H9 (cell line): ENCODE measurements around the gene CD320. TPM values are rescaled to one million over a fixed set of nuclear protein-coding genes. Genes with fewer than 3 reads are reported as not detected.

Experiments
- DNase-seq: peaks from one replicate; pipeline ENCODE4 v3.0.0-alpha.2; 2017
- H2AFZ ChIP-seq: one replicate; pipeline ENCODE4 v1.6.1; 2013; ENCODE audit warnings: mild to moderate bottlenecking, low read length, control low read depth, moderate library complexity
- H2AK5ac ChIP-seq: 2 replicates; pipeline ENCODE4 v1.6.1; 2013; ENCODE audit warnings: low read length, control low read depth, mixed read lengths; ENCODE audit not compliant: insufficient read length
- H2BK120ac ChIP-seq: one replicate; pipeline ENCODE4 v1.6.1; 2013; ENCODE audit warnings: low read depth, mild to moderate bottlenecking, low read length, control low read depth, inconsistent platforms; ENCODE audit not compliant: poor library complexity, severe bottlenecking
- H2BK12ac ChIP-seq: 2 replicates; pipeline ENCODE4 v1.6.1; 2013; ENCODE audit warnings: low read length, control low read depth, mixed read lengths, low read depth; ENCODE audit not compliant: insufficient read length
- H2BK15ac ChIP-seq: 2 replicates; pipeline ENCODE4 v1.6.1; 2013; ENCODE audit warnings: low read depth, low read length, control low read depth
- H2BK20ac ChIP-seq: one replicate; pipeline ENCODE4 v1.6.1; 2013; ENCODE audit warnings: low read depth, mild to moderate bottlenecking, low read length, control low read depth, inconsistent platforms; ENCODE audit not compliant: poor library complexity, severe bottlenecking
- H2BK5ac ChIP-seq: 2 replicates; pipeline ENCODE4 v1.6.1; 2013; ENCODE audit warnings: low read length, control low read depth, mixed read lengths; ENCODE audit not compliant: insufficient read length
- H3K14ac ChIP-seq: 2 replicates; pipeline ENCODE4 v1.6.1; 2013; ENCODE audit warnings: low read length, control low read depth; ENCODE audit not compliant: insufficient read depth
- H3K18ac ChIP-seq: 2 replicates; pipeline ENCODE4 v1.6.1; 2013; ENCODE audit warnings: low read depth, mild to moderate bottlenecking, mixed read lengths, low read length, control low read depth; ENCODE audit not compliant: insufficient read length
- H3K23ac ChIP-seq: 2 replicates; pipeline ENCODE4 v1.6.1; 2013; ENCODE audit warnings: low read length, control low read depth, mixed read lengths, low read depth; ENCODE audit not compliant: insufficient read length
- H3K23me2 ChIP-seq: 2 replicates; pipeline ENCODE4 v1.6.1; 2013; ENCODE audit warnings: low read depth, mild to moderate bottlenecking, mixed read lengths, low read length, control low read depth; ENCODE audit not compliant: insufficient read length, poor library complexity, severe bottlenecking
- H3K27ac ChIP-seq: 2 replicates; pipeline ENCODE4 v1.5.1; 2013; ENCODE audit warnings: low read length, control low read depth, mixed read lengths, low read depth; ENCODE audit not compliant: insufficient read length
- H3K27me3 ChIP-seq: 2 replicates; pipeline ENCODE4 v1.6.1; 2013; ENCODE audit warnings: low read length, control low read depth, inconsistent platforms; ENCODE audit not compliant: insufficient read depth
- H3K4ac ChIP-seq: 2 replicates; pipeline ENCODE4 v1.6.1; 2013; ENCODE audit warnings: low read depth, mild to moderate bottlenecking, control low read depth, inconsistent platforms, low read length, moderate library complexity
- H3K4me1 ChIP-seq: 2 replicates; pipeline ENCODE4 v1.6.1; 2013; ENCODE audit warnings: low read length, control low read depth, inconsistent platforms; ENCODE audit not compliant: insufficient read depth
- H3K4me2 ChIP-seq: 2 replicates; pipeline ENCODE4 v1.6.1; 2013; ENCODE audit warnings: low read length, control low read depth, mixed read lengths; ENCODE audit not compliant: insufficient read length, insufficient read depth
- H3K56ac ChIP-seq: 2 replicates; pipeline ENCODE4 v1.6.1; 2013; ENCODE audit warnings: low read depth, mild to moderate bottlenecking, mixed read lengths, low read length, control low read depth; ENCODE audit not compliant: insufficient read length
- H3K79me1 ChIP-seq: 2 replicates; pipeline ENCODE4 v1.6.1; 2013; ENCODE audit warnings: low read depth, mild to moderate bottlenecking, moderate library complexity, low read length, control low read depth, inconsistent platforms; ENCODE audit not compliant: insufficient read depth, poor library complexity, severe bottlenecking
- H3K79me2 ChIP-seq: 2 replicates; pipeline ENCODE4 v1.6.1; 2013; ENCODE audit warnings: low read length, control low read depth, inconsistent platforms; ENCODE audit not compliant: insufficient read depth
- H3K9ac ChIP-seq: 2 replicates; pipeline ENCODE4 v1.6.1; 2013; ENCODE audit warnings: low read length, control low read depth, mixed read lengths; ENCODE audit not compliant: insufficient read length; ENCODE audit errors: extremely low read depth
- H3K9me3 ChIP-seq: one replicate; pipeline ENCODE4 v1.6.1; 2013; ENCODE audit warnings: low read depth, low read length, inconsistent platforms; ENCODE audit not compliant: control insufficient read depth
- H3T11ph ChIP-seq: one replicate; pipeline ENCODE4 v1.6.1; 2013; ENCODE audit warnings: mild to moderate bottlenecking, low read length, control low read depth, inconsistent platforms
- H4K20me1 ChIP-seq: one replicate; pipeline ENCODE4 v1.6.1; 2013; ENCODE audit not compliant: control insufficient read depth, insufficient read length, insufficient read depth
- H4K5ac ChIP-seq: 2 replicates; pipeline ENCODE4 v1.6.1; 2013; ENCODE audit warnings: low read depth, mild to moderate bottlenecking, mixed read lengths, low read length, control low read depth; ENCODE audit not compliant: insufficient read length
- H4K8ac ChIP-seq: replicated peaks from 2 replicates; pipeline ENCODE4 v1.6.1; 2013; ENCODE audit warnings: low read length, control low read depth, mixed read lengths, low read depth; ENCODE audit not compliant: insufficient read length
- H4K91ac ChIP-seq: 2 replicates; pipeline ENCODE4 v1.6.1; 2013; ENCODE audit warnings: low read depth, mild to moderate bottlenecking, moderate library complexity, mixed read lengths, low read length, control low read depth; ENCODE audit not compliant: insufficient read length
- H3K27ac Mint-ChIP-seq, 3 experiments: 2 replicates in 2 of 3; 3 replicates in 1 of 3; pipeline ENCODE4 v1.8.0; 2020 to 2021; ENCODE audit warnings: mixed read lengths in 3 of 3, mild to moderate bottlenecking in 1 of 3, moderate library complexity in 1 of 3
- H3K27me3 Mint-ChIP-seq: 2 replicates; pipeline ENCODE4 v1.8.0; 2021; ENCODE audit warnings: low read depth, mild to moderate bottlenecking, moderate library complexity, mixed read lengths
- H3K36me3 Mint-ChIP-seq, 3 experiments: 2 replicates in 2 of 3; 3 replicates in 1 of 3; pipeline ENCODE4 v1.8.0; 2020 to 2021; ENCODE audit warnings: low read depth in 3 of 3, mixed read lengths in 3 of 3; ENCODE audit not compliant: insufficient read depth in 1 of 3
- H3K4me1 Mint-ChIP-seq, 2 experiments: 2 replicates each; pipeline ENCODE4 v1.8.0; 2020; ENCODE audit warnings: mixed read lengths in 2 of 2
- H3K4me3 Mint-ChIP-seq, 2 experiments: 2 replicates in 1 of 2; 3 replicates in 1 of 2; pipeline ENCODE4 v1.8.0; 2020 to 2021; ENCODE audit warnings: mild to moderate bottlenecking in 2 of 2, mixed read lengths in 2 of 2, moderate library complexity in 1 of 2
- H3K9me3 Mint-ChIP-seq, 2 experiments: 2 replicates in 1 of 2; 3 replicates in 1 of 2; pipeline ENCODE4 v1.8.0; 2020; ENCODE audit warnings: mild to moderate bottlenecking in 2 of 2, mixed read lengths in 2 of 2, moderate library complexity in 1 of 2
- CTCF ChIP-seq: fragments of 200-600 bp; sonication (generic); conservative IDR thresholded peaks from 3 replicates; pipeline ENCODE4 v1.8.0; 2021; ENCODE audit warnings: antibody characterized with exemption, mild to moderate bottlenecking
- WGBS: extraction: QIAGEN DNeasy Blood & Tissue Kit; methylation state at CpG from one replicate; pipeline ENCODE4 v1.1.7; 2013; ENCODE audit warnings: missing lambda C conversion rate, low lambda C conversion rate, mixed read lengths; ENCODE audit not compliant: insufficient read length; ENCODE audit errors: extremely low coverage; 5-methylcytosine and 5-hydroxymethylcytosine counted together
- total RNA-seq: library from RNA; stranded (reverse); gene quantifications from 2 replicates; pipeline ENCODE4 v1.2.1, GENCODE V29; 2021

The CD320 gene
- total RNA-seq, 1 experiment from 2014 or later, result 72.1 TPM

- peaks cover 20 to 51% (median 46%) of the 10 kb centered on the region in 3 experiments for H3K36me3 Mint-ChIP-seq
- no peak overlapping the region for H3K27ac Mint-ChIP-seq
- Histone ChIP-seq H3K18ac (no peak overlapping the region), H3K27ac (no peak overlapping the region), H3K79me2 (no peaks in the 10 kb centered on the region), H3K23me2 (no peaks in the 10 kb centered on the region), H2BK15ac (no peak overlapping the region), H4K5ac (no peak overlapping the region), H3K14ac (no peak overlapping the region), H2BK5ac (no peak overlapping the region), H4K20me1 (no peaks in the 10 kb centered on the region), H3K4me1 (no peaks in the 10 kb centered on the region), H3K27me3 (no peaks in the 10 kb centered on the region), H3T11ph (no peak overlapping the region), H2AFZ (no peak overlapping the region), H4K91ac (no peak overlapping the region), H3K9me3 (no peaks in the 10 kb centered on the region), H3K4ac (no peak overlapping the region), H2BK20ac (no peak overlapping the region), H3K56ac (no peak overlapping the region), H4K8ac (no peak overlapping the region), H3K23ac (no peak overlapping the region), H2AK5ac (no peak overlapping the region), H2BK12ac (no peak overlapping the region), H3K9ac (no peak overlapping the region), H3K79me1 (no peaks in the 10 kb centered on the region), H3K4me2 (no peak overlapping the region), H2BK120ac (no peak overlapping the region)
- peaks cover 9 to 29% of the 10 kb centered on the region in 2 experiments for H3K4me1 Mint-ChIP-seq
- H3K4me3 Mint-ChIP-seq, result no peak overlapping the region; a peak in 1 of 5 replicates
- H3K27me3 Mint-ChIP-seq, result no peaks in the 10 kb centered on the region
- DNase-seq, result no peak
- TF ChIP-seq CTCF, result no peak
- no peaks in the 10 kb centered on the region for H3K9me3 Mint-ChIP-seq
- no CpG with 5 or more reads among the region's 15 CpGs for WGBS
Measured at GRCh38 chr19:8256276-8257051, 51.7 kb downstream of the CD320 start.
